Gastroesophageal sphincter (tissue), 3 donors: Measurements from ENCODE around the gene TNFSF10.

Experiments used
- POLR2AphosphoS5 ChIP-seq: sonication (generic); formaldehyde crosslinking; IDR thresholded peaks from one replicate; pipeline ENCODE4 v1.6.1; 2017; ENCODE audit warnings: antibody characterized with exemption
- TF ChIP-seq, protein P1 (sequence below), 4 experiments: fragments of 200-600 bp in 2 of 4; fragments of 450-650 bp in 2 of 4; sonication (generic) in 1 of 4; IDR thresholded peaks; one replicate each; pipeline ENCODE4 v1.5.1; 2017 to 2019; ENCODE audit warnings: antibody characterized with exemption in 4 of 4, mild to moderate bottlenecking in 2 of 4, moderate library complexity in 2 of 4

DNA sequence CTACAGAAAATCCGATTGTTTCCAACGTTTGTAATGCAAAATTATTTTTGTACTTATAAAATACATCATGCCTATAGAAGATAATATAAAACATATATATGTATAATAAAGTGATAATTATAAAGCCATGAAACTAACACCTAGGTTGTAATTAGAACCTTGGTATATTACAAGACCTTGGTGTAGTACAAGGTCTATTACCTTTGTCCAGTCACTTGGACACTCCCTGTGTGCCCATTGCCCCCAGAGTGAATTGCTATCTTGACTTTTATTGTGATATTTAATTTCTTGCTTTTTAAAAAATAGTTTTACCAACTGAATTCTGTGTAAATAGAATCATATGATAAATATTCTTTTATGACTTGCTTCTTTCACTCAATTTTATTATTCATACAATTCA is 20.7 kb upstream of the TNFSF10 start:
- TF ChIP-seq, protein P1, sequence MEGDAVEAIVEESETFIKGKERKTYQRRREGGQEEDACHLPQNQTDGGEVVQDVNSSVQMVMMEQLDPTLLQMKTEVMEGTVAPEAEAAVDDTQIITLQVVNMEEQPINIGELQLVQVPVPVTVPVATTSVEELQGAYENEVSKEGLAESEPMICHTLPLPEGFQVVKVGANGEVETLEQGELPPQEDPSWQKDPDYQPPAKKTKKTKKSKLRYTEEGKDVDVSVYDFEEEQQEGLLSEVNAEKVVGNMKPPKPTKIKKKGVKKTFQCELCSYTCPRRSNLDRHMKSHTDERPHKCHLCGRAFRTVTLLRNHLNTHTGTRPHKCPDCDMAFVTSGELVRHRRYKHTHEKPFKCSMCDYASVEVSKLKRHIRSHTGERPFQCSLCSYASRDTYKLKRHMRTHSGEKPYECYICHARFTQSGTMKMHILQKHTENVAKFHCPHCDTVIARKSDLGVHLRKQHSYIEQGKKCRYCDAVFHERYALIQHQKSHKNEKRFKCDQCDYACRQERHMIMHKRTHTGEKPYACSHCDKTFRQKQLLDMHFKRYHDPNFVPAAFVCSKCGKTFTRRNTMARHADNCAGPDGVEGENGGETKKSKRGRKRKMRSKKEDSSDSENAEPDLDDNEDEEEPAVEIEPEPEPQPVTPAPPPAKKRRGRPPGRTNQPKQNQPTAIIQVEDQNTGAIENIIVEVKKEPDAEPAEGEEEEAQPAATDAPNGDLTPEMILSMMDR (IDR thresholded peaks at IDR 0.05) = no peak
- TF ChIP-seq POLR2AphosphoS5 = no peak
